OCI-LY3 (cell line): ENCODE measurements around the gene WWOX.

Source experiments
- EZH2phosphoT487 ChIP-seq: fragments of 200-600 bp; shearing (Covaris generic); IDR thresholded peaks from 2 replicates; pipeline ENCODE4 v1.6.1; 2018; ENCODE audit warnings: antibody characterized with exemption, mixed run types, low read depth
- TF ChIP-seq, protein P1 (sequence below): fragments of 200-600, 300-600 bp; sonication (generic); IDR thresholded peaks from 2 replicates; pipeline ENCODE4 v1.5.1; 2014; ENCODE audit warnings: antibody characterized with exemption, low read length, low read depth

- TF ChIP-seq, protein P1, sequence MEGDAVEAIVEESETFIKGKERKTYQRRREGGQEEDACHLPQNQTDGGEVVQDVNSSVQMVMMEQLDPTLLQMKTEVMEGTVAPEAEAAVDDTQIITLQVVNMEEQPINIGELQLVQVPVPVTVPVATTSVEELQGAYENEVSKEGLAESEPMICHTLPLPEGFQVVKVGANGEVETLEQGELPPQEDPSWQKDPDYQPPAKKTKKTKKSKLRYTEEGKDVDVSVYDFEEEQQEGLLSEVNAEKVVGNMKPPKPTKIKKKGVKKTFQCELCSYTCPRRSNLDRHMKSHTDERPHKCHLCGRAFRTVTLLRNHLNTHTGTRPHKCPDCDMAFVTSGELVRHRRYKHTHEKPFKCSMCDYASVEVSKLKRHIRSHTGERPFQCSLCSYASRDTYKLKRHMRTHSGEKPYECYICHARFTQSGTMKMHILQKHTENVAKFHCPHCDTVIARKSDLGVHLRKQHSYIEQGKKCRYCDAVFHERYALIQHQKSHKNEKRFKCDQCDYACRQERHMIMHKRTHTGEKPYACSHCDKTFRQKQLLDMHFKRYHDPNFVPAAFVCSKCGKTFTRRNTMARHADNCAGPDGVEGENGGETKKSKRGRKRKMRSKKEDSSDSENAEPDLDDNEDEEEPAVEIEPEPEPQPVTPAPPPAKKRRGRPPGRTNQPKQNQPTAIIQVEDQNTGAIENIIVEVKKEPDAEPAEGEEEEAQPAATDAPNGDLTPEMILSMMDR = no peak
- TF ChIP-seq EZH2phosphoT487 = no peak
These were observed 56.4 kb downstream of the WWOX start for GRCh38 chr16:78155791-78156345.
